PC-9 (cell line): Measurements from ENCODE around the gene C4orf36. TPM values are rescaled to one million over a fixed set of nuclear protein-coding genes. Genes with fewer than 3 reads are reported as not detected.

Source experiments
- BruUV-seq: library from RNA; stranded (reverse); fragments of 400-500 nt; replicated peaks from 2 replicates; lab custom pipeline; 2021; lab: Mats Ljungman, UMichigan
- CTCF ChIA-PET: fragments of 300-600 bp; sonication (Branson Sonifier 250); formaldehyde crosslinking; loops from one replicate; lab custom pipeline; 2022; ENCODE audit warnings: antibody characterized with exemption; lab: Charles Lee
- POLR2A ChIA-PET: fragments of 300-600 bp; sonication (Branson Sonifier 250); formaldehyde crosslinking; loops from one replicate; lab custom pipeline; 2022; ENCODE audit warnings: antibody characterized with exemption; ENCODE audit not compliant: unreplicated experiment; lab: Charles Lee
- DNase-seq, 2 experiments: peaks; one replicate each; pipeline versions ENCODE4 v3.0.0 to v3.0.0-alpha.2; 2015 to 2022; ENCODE audit warnings: mixed read lengths in 1 of 2
- H2AFZ ChIP-seq: fragments of 200-600 bp; sonication (generic); 2 replicates; pipeline ENCODE4 v1.8.1; 2017; ENCODE audit warnings: antibody characterized with exemption
- H3F3A ChIP-seq: fragments of 200-600 bp; sonication (generic); 2 replicates; pipeline ENCODE4 v1.8.1; 2017; ENCODE audit warnings: antibody characterized with exemption, mild to moderate bottlenecking, low read depth; ENCODE audit not compliant: insufficient read depth
- H3K27ac ChIP-seq: fragments of 200-600 bp; sonication (generic); 2 replicates; pipeline ENCODE4 v1.6.1; 2016; ENCODE audit warnings: mixed run types
- H3K27me3 ChIP-seq: fragments of 200-600 bp; sonication (generic); 2 replicates; pipeline ENCODE4 v1.6.1; 2016; ENCODE audit warnings: low read depth, mixed run types; ENCODE audit not compliant: insufficient read depth
- H3K36me3 ChIP-seq: fragments of 200-600 bp; sonication (generic); 2 replicates; pipeline ENCODE4 v1.6.1; 2016; ENCODE audit warnings: low read depth, mixed run types
- H3K4me1 ChIP-seq: fragments of 200-600 bp; sonication (generic); replicated peaks from 2 replicates; pipeline ENCODE4 v1.6.1; 2016; ENCODE audit warnings: mixed run types; ENCODE audit not compliant: insufficient read depth
- H3K4me2 ChIP-seq: fragments of 200-600 bp; sonication (generic); 2 replicates; pipeline ENCODE4 v1.6.1; 2017; ENCODE audit warnings: mixed run types
- H3K4me3 ChIP-seq: fragments of 200-600 bp; sonication (generic); 2 replicates; pipeline ENCODE4 v1.6.1; 2016; ENCODE audit warnings: mixed run types
- H3K79me2 ChIP-seq: fragments of 200-600 bp; sonication (generic); 2 replicates; pipeline ENCODE4 v1.6.1; 2017; ENCODE audit warnings: low read depth, mixed run types
- H3K9me2 ChIP-seq: fragments of 200-600 bp; sonication (generic); 2 replicates; pipeline ENCODE4 v1.8.1; 2017; ENCODE audit warnings: mild to moderate bottlenecking; ENCODE audit not compliant: insufficient read depth
- H3K9me3 ChIP-seq: fragments of 200-600 bp; sonication (generic); 2 replicates; pipeline ENCODE4 v1.8.1; 2016; ENCODE audit warnings: low read depth; ENCODE audit not compliant: insufficient read depth
- H4K20me1 ChIP-seq: fragments of 200-600 bp; sonication (generic); 2 replicates; pipeline ENCODE4 v1.8.1; 2017; ENCODE audit not compliant: insufficient read depth
- CTCF ChIP-seq: fragments of 200-600 bp; sonication (generic); conservative IDR thresholded peaks from 2 replicates; pipeline ENCODE4 v1.6.1; 2017; ENCODE audit warnings: mixed run types, antibody characterized with exemption, mild to moderate bottlenecking, moderate library complexity
- EZH2 ChIP-seq: fragments of 200-600 bp; sonication (generic); IDR thresholded peaks from 2 replicates; pipeline ENCODE4 v1.8.0; 2017; ENCODE audit warnings: antibody characterized with exemption, low read depth
- intact Hi-C: fragments of 100-400 bp; cut with micrococcal nuclease; formaldehyde crosslinking; loops from one replicate; pipeline ENCODE4 v1.10.0; 2022; ENCODE audit not compliant: unreplicated experiment
- total RNA-seq: library from RNA; stranded (reverse); gene quantifications from 2 replicates; pipeline ENCODE4 v1.2.3, GENCODE V29; 2021

Gene C4orf36
- total RNA-seq, 1 experiment from 2014 or later: not detected

- H3F3A ChIP-seq: no peaks in the 10 kb centered on the region
- ChIA-PET CTCF (no interaction called here), POLR2A (no interaction called here)
- no peaks in the 10 kb centered on the region for H3K36me3 ChIP-seq
- no peak overlapping the region for H3K27ac ChIP-seq
- no peaks in the 10 kb centered on the region for H3K9me2 ChIP-seq
- no peaks in the 10 kb centered on the region for H3K4me1 ChIP-seq
- H3K4me2 ChIP-seq: no peak overlapping the region
- no peak for DNase-seq
- no peak overlapping the region for H3K4me3 ChIP-seq
- no peaks in the 10 kb centered on the region for H4K20me1 ChIP-seq
- H2AFZ ChIP-seq: no peak overlapping the region
- no peaks in the 10 kb centered on the region for H3K9me3 ChIP-seq
- BruUV-seq: no TSS peak
- no peaks in the 10 kb centered on the region for H3K27me3 ChIP-seq
- no peaks in the 10 kb centered on the region for H3K79me2 ChIP-seq
- TF ChIP-seq CTCF: no peak
- TF ChIP-seq EZH2: no peak
- intact Hi-C loops: no loop called here
These were observed 20.1 kb downstream of the C4orf36 start for GRCh38 chr4:86872135-86872534.

GRCh38 chr4:86870442-86871069, 21.7 kb downstream of the C4orf36 start:
- Histone ChIP-seq H3K27ac (no peak overlapping the region), H3K4me1 (no peaks in the 10 kb centered on the region), H3K4me3 (no peak overlapping the region), H4K20me1 (no peaks in the 10 kb centered on the region), H3K79me2 (no peaks in the 10 kb centered on the region), H3K36me3 (no peaks in the 10 kb centered on the region), H3K27me3 (no peaks in the 10 kb centered on the region), H3F3A (no peaks in the 10 kb centered on the region), H3K9me3 (no peaks in the 10 kb centered on the region), H3K9me2 (no peaks in the 10 kb centered on the region), H3K4me2 (no peak overlapping the region), H2AFZ (no peak overlapping the region)
- CTCF ChIA-PET: no interaction called here
- POLR2A ChIA-PET: no interaction called here
- BruUV-seq: no TSS peak
- no peak for DNase-seq
- TF ChIP-seq CTCF (no peak), EZH2 (no peak)
- intact Hi-C loops: no loop called here

GRCh38 chr4:86857341-86858052, 34.7 kb downstream of the C4orf36 start:
- H2AFZ ChIP-seq: no peak overlapping the region
- no peaks in the 10 kb centered on the region for H3K9me2 ChIP-seq
- H3K27me3 ChIP-seq: no peaks in the 10 kb centered on the region
- intact Hi-C loops: loop anchor here (5.0 kb wide), 1 partner anchor 35 kb away; the partner anchor contains the start of gene C4orf36
- H3K27ac ChIP-seq: peak overlapping the region; percentile 60
- H3K79me2 ChIP-seq: no peaks in the 10 kb centered on the region
- no peaks in the 10 kb centered on the region for H3K9me3 ChIP-seq
- peaks cover 30% of the 10 kb centered on the region for H3K4me1 ChIP-seq
- DNase-seq: peak; percentile 6 to 83
- no TSS peak for BruUV-seq
- peaks cover 14% of the 10 kb centered on the region; the same call in 1 of the 2 replicates for H3F3A ChIP-seq
- H3K4me3 ChIP-seq: no peak overlapping the region
- H3K36me3 ChIP-seq: no peaks in the 10 kb centered on the region
- TF ChIP-seq EZH2 (no peak), CTCF (no peak)
- H4K20me1 ChIP-seq: no peaks in the 10 kb centered on the region
- POLR2A ChIA-PET: no interaction called here
- H3K4me2 ChIP-seq: peak overlapping the region; percentile 57; the same call in 1 of the 2 replicates
- CTCF ChIA-PET: no interaction called here
